Activated naive CD4-positive, alpha-beta T cell (primary cell): ENCODE results near the gene B3GAT1.

Experiments used
- DNase-seq, 4 experiments: peaks; one replicate each; lab custom pipeline; 2025; lab: John Stamatoyannopoulos, UW

B3GAT1 gene

DNA sequence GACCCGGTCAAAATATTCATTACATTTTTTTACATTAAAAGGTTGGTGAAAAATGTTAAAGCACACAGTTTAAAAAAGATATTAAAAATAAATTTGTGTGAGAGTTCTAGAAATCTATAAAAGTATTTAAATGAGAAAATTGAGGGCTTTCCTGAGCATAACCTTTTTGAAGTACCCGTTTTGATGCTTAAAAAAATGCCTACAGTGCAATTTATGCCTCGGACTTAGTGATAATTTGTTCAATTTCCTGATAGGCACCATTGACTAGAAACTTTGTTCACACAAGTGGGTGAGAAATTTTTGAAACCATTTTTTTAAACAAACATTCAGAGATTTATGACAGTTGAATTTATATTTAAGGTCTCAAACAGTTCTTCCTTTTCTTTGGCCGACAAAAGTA is 29.7 kb upstream of the B3GAT1 start:
- no peak for DNase-seq

DNA sequence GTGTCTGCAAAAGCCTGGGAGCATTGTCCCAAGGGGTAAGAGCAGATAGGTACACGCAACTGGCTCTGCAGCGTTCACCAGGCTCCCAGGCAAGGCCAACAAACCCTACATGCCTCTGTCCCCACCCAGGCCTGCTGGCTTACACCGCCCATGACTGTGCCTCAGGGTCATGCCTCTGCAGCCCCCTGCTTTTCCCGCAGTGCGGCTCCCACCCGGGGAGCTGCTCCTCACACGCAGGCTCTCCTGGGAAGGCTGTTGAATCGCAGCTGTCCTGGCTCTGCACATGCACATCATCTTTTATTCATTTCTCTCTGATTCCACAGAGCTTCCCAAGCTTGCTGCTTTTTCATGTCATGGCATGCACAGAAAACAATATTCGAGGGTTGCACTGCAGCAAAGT is 29.2 kb upstream of the B3GAT1 start:
- no peak for DNase-seq

DNA sequence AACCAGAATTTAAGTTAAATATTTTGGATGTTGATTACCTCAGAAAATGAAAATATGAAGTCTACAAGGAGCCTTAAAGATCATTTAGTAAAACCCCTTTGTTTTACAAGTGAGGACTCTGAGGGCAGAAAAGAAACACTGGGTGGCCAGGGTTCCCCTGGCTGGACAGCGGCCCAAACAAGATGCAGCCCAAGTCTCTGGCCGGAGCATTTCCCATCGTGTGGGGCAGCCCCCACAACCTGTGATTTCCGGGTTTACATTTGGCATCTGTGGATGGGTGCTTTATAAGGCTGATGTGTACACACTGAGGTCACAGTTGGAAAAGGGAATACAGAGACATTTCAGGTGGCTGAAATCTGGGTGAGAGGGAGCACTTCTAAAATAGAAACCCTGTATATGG is 28.8 kb upstream of the B3GAT1 start:
- no peak for DNase-seq

GRCh38 chr11:134438542-134439537 is 26.8 kb upstream of the B3GAT1 start:
- no peak for DNase-seq

DNA sequence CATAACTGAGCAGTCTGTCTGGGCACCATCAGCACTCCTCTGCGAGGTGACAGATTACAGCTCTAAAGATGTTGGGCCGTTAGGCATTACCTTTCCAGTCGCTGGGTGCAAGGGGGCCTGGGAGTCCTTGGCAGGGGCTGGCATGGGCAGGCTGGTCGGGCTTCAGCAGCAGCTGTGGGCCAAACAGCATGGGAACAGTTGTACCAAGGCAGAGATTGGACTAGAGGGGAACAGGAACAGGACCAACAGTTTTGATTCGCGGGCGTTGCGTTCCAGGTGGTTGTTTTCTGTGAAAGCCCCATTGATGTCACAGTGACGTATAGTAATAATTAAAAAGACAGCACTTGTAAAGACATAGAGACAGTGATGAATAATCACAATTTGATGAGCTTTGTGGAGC is 25.8 kb upstream of the B3GAT1 start:
- no peak for DNase-seq

- no peak for DNase-seq
These were observed 24.7 kb upstream of the B3GAT1 start for GRCh38 chr11:134436781-134437180.

DNA sequence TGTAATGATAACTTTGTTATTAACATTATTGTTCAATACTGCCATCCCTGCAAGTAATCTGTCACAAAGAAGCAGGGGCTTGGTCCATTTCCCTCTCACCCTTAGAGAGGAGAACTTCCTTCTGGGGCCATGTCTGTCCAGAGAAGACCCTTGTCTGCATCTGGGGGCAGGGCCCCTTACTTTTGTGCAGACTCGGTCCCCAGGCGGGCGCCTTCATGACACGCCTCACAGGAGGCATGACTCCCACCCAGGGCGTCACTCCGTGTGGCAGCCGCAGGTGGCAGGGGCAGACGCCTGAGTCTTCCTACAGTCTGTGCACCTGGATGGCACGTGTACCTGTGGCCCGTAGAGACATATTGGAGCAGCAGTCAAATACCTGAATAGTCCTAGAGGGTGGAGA is 21.8 kb upstream of the B3GAT1 start:
- DNase-seq = no peak

- no peak for DNase-seq
These were observed 21.2 kb upstream of the B3GAT1 start for GRCh38 chr11:134433251-134433650.

GRCh38 chr11:134432776-134433175 is 20.7 kb upstream of the B3GAT1 start:
- no peak for DNase-seq

GRCh38 chr11:134429106-134429505 is 17.1 kb upstream of the B3GAT1 start:
- DNase-seq = no peak

- no peak for DNase-seq
These were observed 13.9 kb upstream of the B3GAT1 start for GRCh38 chr11:134425816-134426536.

DNA sequence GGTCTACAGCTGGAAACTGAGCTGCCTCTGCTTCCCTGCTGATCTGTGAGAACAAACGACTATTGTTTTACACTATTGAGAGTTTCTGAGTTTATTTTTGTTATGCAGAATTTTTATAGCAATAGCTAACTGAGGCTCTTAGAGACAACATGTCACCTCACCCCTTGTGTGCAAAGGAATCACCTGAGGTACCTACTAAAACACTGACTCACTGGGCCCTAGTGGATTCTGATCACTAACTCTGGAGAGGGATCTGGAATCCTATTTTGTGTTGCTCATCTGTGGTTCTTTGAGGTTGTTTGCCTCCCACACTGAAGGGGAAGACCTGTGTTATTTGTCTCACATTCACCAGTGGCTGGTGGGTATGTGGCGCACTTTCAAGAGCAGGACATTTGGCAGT is 13.4 kb upstream of the B3GAT1 start:
- DNase-seq = no peak

DNA sequence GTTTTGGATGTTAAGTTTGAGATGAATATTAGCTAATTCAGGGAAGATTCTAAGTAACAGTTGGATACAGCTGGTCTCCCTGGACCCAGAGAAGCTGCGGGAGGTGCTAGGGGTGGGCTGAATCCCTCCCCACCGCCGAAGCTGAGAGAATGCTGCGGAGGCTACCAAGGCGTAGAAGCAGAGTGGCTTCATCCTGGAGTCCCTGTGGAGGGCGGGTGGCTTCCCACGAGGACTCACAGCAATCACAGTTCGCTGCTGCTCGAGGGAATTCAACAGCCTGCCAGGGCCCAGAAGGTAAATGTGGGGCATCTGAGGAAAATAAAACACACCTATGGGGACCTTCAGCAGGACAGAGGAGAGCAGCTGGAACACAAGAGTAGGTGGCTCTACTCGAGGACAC is 11.1 kb upstream of the B3GAT1 start:
- no peak for DNase-seq

- DNase-seq = no peak
These were observed 6.1 kb upstream of the B3GAT1 start for GRCh38 chr11:134417871-134418840.

GRCh38 chr11:134416726-134417125 is 4.7 kb upstream of the B3GAT1 start:
- DNase-seq = no peak

DNA sequence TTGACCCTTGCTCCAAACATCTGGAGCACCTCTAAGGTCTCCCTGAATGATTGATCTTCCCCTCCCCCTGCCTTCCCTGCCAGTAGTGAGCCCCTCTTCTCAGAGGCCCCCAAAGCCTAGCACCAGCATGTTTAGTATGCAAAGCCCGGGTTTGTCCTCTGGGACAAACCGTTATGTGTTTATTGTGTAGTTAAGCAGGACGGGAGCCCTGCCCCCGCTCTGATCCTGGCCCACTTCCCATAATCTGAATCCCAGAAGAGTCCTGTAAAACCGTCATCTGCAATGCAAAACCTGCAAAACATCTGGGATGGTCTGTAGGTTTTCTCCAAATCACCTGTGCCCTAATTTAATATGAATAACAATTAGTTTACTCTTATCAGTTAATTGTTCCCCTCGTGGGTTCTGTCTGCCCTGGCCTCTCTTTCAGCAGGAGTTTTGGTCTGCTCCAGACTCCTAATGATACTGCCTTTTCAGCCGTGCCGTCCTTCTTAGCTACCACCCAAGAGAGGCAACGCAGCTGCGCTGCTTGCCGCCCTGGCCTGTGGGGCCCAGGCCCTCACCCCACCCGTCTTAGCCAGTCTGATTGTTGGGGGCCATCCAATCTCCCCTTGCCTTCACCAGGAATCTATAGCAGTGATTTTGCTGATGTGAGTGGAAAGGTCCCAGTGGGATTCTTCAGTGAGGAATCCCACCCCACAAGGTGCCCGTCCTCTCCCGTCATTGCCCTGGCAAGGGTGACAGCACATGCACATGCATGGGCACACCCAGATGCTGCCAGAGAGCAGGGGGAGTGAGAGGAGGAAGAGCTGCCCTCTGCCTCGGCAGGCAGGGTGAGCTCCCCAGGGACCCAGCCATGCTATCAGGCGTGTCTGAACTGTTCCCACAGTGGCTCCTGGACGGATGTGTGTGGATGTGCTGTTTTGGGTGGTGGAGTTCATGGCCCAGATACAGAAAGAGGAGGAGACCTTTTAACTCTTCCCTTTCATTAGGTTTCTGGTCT is 3.0 kb upstream of the B3GAT1 start:
- DNase-seq = no peak

- no peak for DNase-seq
These were observed 2.0 kb upstream of the B3GAT1 start for GRCh38 chr11:134413826-134414731.

GRCh38 chr11:134413043-134413825 is 1.2 kb upstream of the B3GAT1 start:
- DNase-seq = no peak

- no peak for DNase-seq
These were observed 1.3 kb downstream of the B3GAT1 start for GRCh38 chr11:134410766-134411165.
